Right lobe of liver (tissue), 6 donors: Measurements from ENCODE around the gene USO1. TPM values are rescaled to one million over a fixed set of nuclear protein-coding genes. Genes with fewer than 3 reads are reported as not detected.

ENCODE experiments used
- ATAC-seq, 4 donors: fragments of 200-7000 bp; cut with Tn5 transposase; one replicate each; pipeline ENCODE4 v1.9.1; 2020; ENCODE audit warnings: mild to moderate bottlenecking in 4 of 4, moderate library complexity in 4 of 4
- DNase-seq, 3 donors: peaks; one replicate each; pipeline ENCODE4 v3.0.0-alpha.2; 2020
- H3K27ac ChIP-seq, 3 donors: fragments of 200-600 bp; one replicate each; pipeline ENCODE4 v1.8.0; 2022
- H3K27me3 ChIP-seq, 2 donors: fragments of 200-600 bp; one replicate each; pipeline ENCODE4 v1.8.0; 2022
- H3K36me3 ChIP-seq, 4 donors: fragments of 200-600 bp; sonication (generic) in 1 of 4; one replicate each; pipeline versions ENCODE4 v1.5.1 to v1.8.0; 2017 to 2022; ENCODE audit warnings: control low read depth in 1 of 4
- H3K4me1 ChIP-seq, 4 donors: fragments of 200-600 bp; sonication (generic) in 1 of 4; one replicate each; pipeline versions ENCODE4 v1.5.1 to v1.8.0; 2017 to 2022; ENCODE audit warnings: control low read depth in 1 of 4
- H3K4me3 ChIP-seq, 3 donors: fragments of 200-600 bp; one replicate each; pipeline ENCODE4 v1.8.0; 2022
- H3K9me3 ChIP-seq, 4 donors: fragments of 200-600 bp; sonication (generic) in 1 of 4; one replicate each; pipeline versions ENCODE4 v1.5.1 to v1.8.0; 2017 to 2022; ENCODE audit warnings: control low read depth in 1 of 4
- CTCF ChIP-seq, 4 donors: fragments of 200-600 bp in 3 of 4; fragments of 450-650 bp in 1 of 4; IDR thresholded peaks; one replicate each; pipeline versions ENCODE4 v1.5.1 to v1.8.0; 2016 to 2022; ENCODE audit warnings: antibody characterized with exemption in 4 of 4, mild to moderate bottlenecking in 2 of 4
- POLR2A ChIP-seq: fragments of 450-650 bp; IDR thresholded peaks from one replicate; pipeline ENCODE4 v1.6.1; 2017; ENCODE audit warnings: antibody characterized with exemption, mild to moderate bottlenecking
- WGBS: methylation state at CpG from one replicate; pipeline ENCODE4 v1.1.6; 2018; ENCODE audit warnings: low coverage, low lambda C conversion rate; ENCODE audit not compliant: insufficient coverage; ENCODE audit errors: missing lambda C conversion rate; 5-methylcytosine and 5-hydroxymethylcytosine counted together
- intact Hi-C, 2 donors: fragments of 100-400 bp; cut with DNase I; formaldehyde crosslinking; loops; one replicate each; pipeline versions ENCODE4 v1.11.2 to v1.14.1; 2022
- total RNA-seq, 6 experiments: library from RNA; depleted of rRNA in 2 of 6; stranded (reverse); fragments of >200 nt in 2 of 6; fragmentation: NEBNext Ultra II Directional in 3 of 6; extraction: Animal tissue kit (Norgen Biotek cat#: 25700) in 3 of 6; gene quantifications; one replicate each; pipeline versions ENCODE4 v1.1.0 to v1.2.4, GENCODE V29; 2016 to 2023
- donor health status: DM: no; HTN: yes; CAD: no.
- donor health status: DM: no; HTN: no; CAD: no.
- donor health status: DM: no; HTN: no; CAD: no.
- donor health status: DM: no; HTN: yes; CAD: no.
- donor health status: DM: no; HTN: yes; CAD: no.

USO1 gene
- total RNA-seq, 6 experiments from 2014 or later, result 43.7 to 64.0 (median 49.4) TPM

- no peak for DNase-seq
Observed at GRCh38 chr4:75834095-75834771, 109.9 kb downstream of the USO1 start.

GRCh38 chr4:75834772-75835154, 110.4 kb downstream of the USO1 start:
- ATAC-seq (no peak), DNase-seq (no peak)
- Histone ChIP-seq H3K9me3 (no peaks in the 10 kb centered on the region), H3K36me3 (no peaks in the 10 kb centered on the region), H3K4me1 (no peaks in the 10 kb centered on the region), H3K4me3 (no peak overlapping the region), H3K27ac (no peak overlapping the region), H3K27me3 (no peaks in the 10 kb centered on the region)
- intact Hi-C loops, result no loop called here
- WGBS, result 33% methylated on average over 2 of the region's 2 CpGs
- TF ChIP-seq CTCF (IDR thresholded peaks at IDR 0.05), result no peak
- TF ChIP-seq POLR2A, result no peak

More at GRCh38 chr4:75834095-75834771, 109.9 kb downstream of the USO1 start:
- no peaks in the 10 kb centered on the region for H3K27me3 ChIP-seq
- no peak for ATAC-seq
- H3K4me1 ChIP-seq, result no peaks in the 10 kb centered on the region
- TF ChIP-seq POLR2A (no peak), CTCF (IDR thresholded peaks at IDR 0.05) (no peak)
- no peak overlapping the region for H3K27ac ChIP-seq
- H3K36me3 ChIP-seq, result no peaks in the 10 kb centered on the region
- H3K9me3 ChIP-seq, result no peaks in the 10 kb centered on the region
- H3K4me3 ChIP-seq, result no peak overlapping the region
- WGBS, result 89% methylated on average over 1 of the region's 1 CpG
- intact Hi-C loops, result no loop called here

- no peaks in the 10 kb centered on the region for H3K36me3 ChIP-seq
- ATAC-seq (no peak), DNase-seq (no peak)
- no peak for TF ChIP-seq POLR2A
- no peak for TF ChIP-seq CTCF (IDR thresholded peaks at IDR 0.05)
- no peak overlapping the region for H3K27ac ChIP-seq
- intact Hi-C loops, result no loop called here
- H3K9me3 ChIP-seq, result no peaks in the 10 kb centered on the region
- 76% methylated on average over 8 of the region's 8 CpGs for WGBS
- no peaks in the 10 kb centered on the region for H3K4me1 ChIP-seq
- no peak overlapping the region for H3K4me3 ChIP-seq
- no peaks in the 10 kb centered on the region for H3K27me3 ChIP-seq
Observed at GRCh38 chr4:75841641-75842520, 117.5 kb downstream of the USO1 start.

- Histone ChIP-seq H3K4me1 (no peaks in the 10 kb centered on the region), H3K27me3 (no peaks in the 10 kb centered on the region), H3K4me3 (no peak overlapping the region), H3K27ac (peak overlapping the region in 1 of 3 donors; percentile 13), H3K9me3 (no peaks in the 10 kb centered on the region), H3K36me3 (no peaks in the 10 kb centered on the region)
- DNase-seq (no peak), ATAC-seq (no peak)
- WGBS, result 100% methylated on average over 2 of the region's 4 CpGs
- intact Hi-C loops, result no loop called here
- no peak for TF ChIP-seq CTCF (IDR thresholded peaks at IDR 0.05)
- TF ChIP-seq POLR2A, result no peak
Observed at GRCh38 chr4:75843596-75843995, 119.2 kb downstream of the USO1 start.
